Measurements from ENCODE around the gene ERGIC1.

Gene ERGIC1

GRCh38 chr5:172918421-172919371 is 84.6 kb downstream of the ERGIC1 start:
- TF ChIP-seq CTCF (IDR thresholded peaks at IDR 0.05; ENCODE audit: low read depth, low read length): no peak
- DNase-seq (ENCODE audit: extremely low read depth, low read depth): no peak

DNA sequence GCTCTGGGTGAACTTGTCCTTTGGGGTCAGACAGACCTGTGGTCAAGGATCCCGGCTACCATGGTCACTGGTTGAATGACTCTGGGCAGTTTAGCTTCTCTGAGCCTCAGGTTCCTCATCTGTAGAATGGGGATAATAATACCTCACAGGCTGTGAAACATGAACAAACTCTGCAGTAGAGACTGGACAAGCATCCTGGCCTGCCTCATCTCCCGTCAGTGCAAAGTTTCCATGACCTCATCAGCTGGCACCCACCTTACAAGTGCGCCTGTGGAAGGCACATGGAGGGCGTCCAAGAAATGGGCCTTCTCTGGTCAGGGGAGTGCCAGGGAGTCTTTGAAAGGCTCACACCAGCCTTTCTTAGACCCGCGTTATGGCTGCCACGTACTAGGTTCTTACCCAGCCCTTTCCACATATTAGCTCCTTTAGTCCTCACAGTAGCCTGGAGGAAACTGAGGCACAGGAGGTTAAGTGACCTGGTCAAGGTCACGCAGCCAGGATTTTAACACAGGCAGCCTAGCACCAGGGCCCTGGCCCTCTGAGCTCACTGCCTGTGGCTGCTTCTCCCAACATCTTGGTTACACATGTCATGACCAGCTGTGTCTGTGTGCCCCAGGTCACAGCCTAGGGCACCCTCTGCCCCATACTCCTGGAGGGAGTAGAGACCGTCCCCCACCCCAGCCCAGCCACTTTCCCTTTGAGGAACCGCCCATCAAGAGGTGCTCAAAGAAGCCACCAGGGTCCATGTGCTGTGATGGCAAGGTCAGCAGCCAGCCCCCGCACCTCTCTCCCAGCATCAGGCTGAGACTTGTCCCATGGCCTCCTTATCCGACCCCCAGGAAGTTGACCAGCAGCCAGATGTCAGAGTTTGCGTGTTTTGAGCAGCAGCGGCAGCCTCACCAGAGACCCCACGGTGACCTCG is 85.7 kb downstream of the ERGIC1 start:
- TF ChIP-seq CTCF (IDR thresholded peaks at IDR 0.05; ENCODE audit: low read depth, low read length): no peak
- no peak for DNase-seq (ENCODE audit: extremely low read depth, low read depth)

DNA sequence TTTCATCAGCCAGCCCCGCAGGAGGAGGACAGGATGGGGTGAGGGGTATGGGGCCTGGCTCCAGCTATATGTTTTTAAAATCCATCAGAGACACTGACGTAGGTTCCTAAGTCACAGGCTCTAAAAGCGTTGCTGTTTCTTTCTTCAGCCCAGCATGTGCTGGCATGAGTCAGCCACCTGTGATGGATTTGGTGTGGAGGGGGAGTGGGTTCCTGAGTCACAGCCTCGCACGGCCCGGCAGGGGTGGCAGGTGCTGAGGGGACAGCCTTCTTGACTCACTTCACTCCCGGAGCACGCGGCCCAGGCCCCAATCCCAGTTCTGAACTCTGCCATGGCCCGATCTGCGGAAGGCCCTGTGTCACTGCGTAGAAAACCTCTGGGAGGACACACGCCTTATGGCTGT is 86.4 kb downstream of the ERGIC1 start:
- no peak for DNase-seq (ENCODE audit: extremely low read depth, low read depth)
- no peak for TF ChIP-seq CTCF (IDR thresholded peaks at IDR 0.05; ENCODE audit: low read depth, low read length)

- no peak for TF ChIP-seq CTCF (IDR thresholded peaks at IDR 0.05; ENCODE audit: low read depth, low read length)
- no peak for DNase-seq (ENCODE audit: extremely low read depth, low read depth)
Measured at GRCh38 chr5:172920995-172921394, 86.9 kb downstream of the ERGIC1 start.

DNA sequence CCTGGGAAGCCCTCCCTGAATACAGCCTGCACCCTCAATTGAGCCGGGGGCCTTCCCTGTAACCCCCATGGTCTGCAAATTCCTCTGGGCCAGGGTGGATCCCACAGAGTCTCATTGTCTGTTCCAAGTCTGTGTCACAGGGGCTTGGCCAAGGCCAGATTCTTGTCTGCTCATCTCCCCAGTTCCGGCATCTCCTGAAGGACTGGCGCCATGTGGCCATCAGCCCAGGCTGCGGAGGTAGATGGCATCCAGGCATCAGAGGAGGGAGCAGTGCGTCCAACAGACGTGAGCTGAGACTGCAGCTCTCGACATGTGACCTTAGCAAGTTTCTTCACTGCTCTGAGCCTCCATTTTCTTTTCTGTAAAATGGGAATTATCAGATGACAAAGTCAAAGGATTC is 87.9 kb downstream of the ERGIC1 start:
- DNase-seq (ENCODE audit: extremely low read depth, low read depth): no peak
- TF ChIP-seq CTCF (IDR thresholded peaks at IDR 0.05; ENCODE audit: low read depth, low read length): no peak

GRCh38 chr5:172923539-172923938 is 89.5 kb downstream of the ERGIC1 start:
- DNase-seq (ENCODE audit: extremely low read depth, low read depth): no peak
- TF ChIP-seq CTCF (IDR thresholded peaks at IDR 0.05; ENCODE audit: low read depth, low read length): no peak
